Pancreas (tissue), 10 donors: ENCODE results near the gene TFAP2B. TPM values are rescaled to one million over a fixed set of nuclear protein-coding genes. Genes with fewer than 3 reads are reported as not detected.
A peak's percentile ranks its signal among the peaks of the same experiment; 100 is the strongest.

Source experiments
- ATAC-seq, 4 donors: fragments of 200-7000 bp; cut with Tn5 transposase; one replicate each; pipeline versions ENCODE4 v1.8.0 to v1.9.1; 2020; ENCODE audit warnings: mild to moderate bottlenecking in 4 of 4, moderate library complexity in 4 of 4
- DNase-seq, 6 donors: peaks; one replicate each; pipeline ENCODE4 v3.0.0-alpha.2; 2020
- FAIRE-seq: peaks from 2 replicates; lab custom pipeline; 2012; peaks lifted over from hg19 to GRCh38; lab: Jason Lieb, UNC
- H3K27ac ChIP-seq, 4 donors: fragments of 200-600 bp; sonication (generic); 1 replicate in 3 of 4; 2 replicates in 1 of 4; pipeline versions ENCODE4 v1.5.0 to v1.8.0; 2020
- H3K27me3 ChIP-seq, 4 donors: fragments of 200-600 bp; one replicate each; pipeline ENCODE4 v1.8.0; 2021
- H3K36me3 ChIP-seq, 3 donors: fragments of 200-600 bp; sonication (generic) in 1 of 3; one replicate each; pipeline versions ENCODE4 v1.5.0 to v1.8.0; 2020 to 2021
- H3K4me1 ChIP-seq, 3 donors: fragments of 200-600 bp; one replicate each; pipeline ENCODE4 v1.8.0; 2021
- H3K4me3 ChIP-seq, 4 donors: fragments of 200-600 bp; sonication (generic) in 2 of 4; one replicate each; pipeline versions ENCODE4 v1.5.0 to v1.8.0; 2020 to 2021
- H3K9me3 ChIP-seq, 4 donors: fragments of 200-600 bp; one replicate each; pipeline ENCODE4 v1.8.0; 2021
- WGBS, 2 donors: extraction: QIAGEN DNeasy Blood & Tissue Kit; methylation state at CpG; one replicate each; pipeline ENCODE4 v1.1.7; 2013; 5-methylcytosine and 5-hydroxymethylcytosine counted together
- intact Hi-C, 3 donors: fragments of 100-400 bp; cut with DNase I; formaldehyde crosslinking; loops; one replicate each; pipeline versions ENCODE4 v1.11.1 to v1.14.2; 2022
- polyA plus RNA-seq, 2 donors: library from polyadenylated mRNA; stranded (reverse); fragments of 200-250 nt; gene quantifications; one replicate each; pipeline ENCODE4 v1.2.3, GENCODE V29; 2013
- total RNA-seq, 6 donors: library from RNA; stranded (reverse); fragmentation: NEBNext Ultra II Directional in 4 of 6; extraction: Animal tissue kit (Norgen Biotek cat#: 25700) in 4 of 6; gene quantifications; one replicate each; pipeline versions ENCODE4 v1.2.1 to v1.2.4, GENCODE V29; 2021 to 2023
- TF ChIP-seq, protein P1 (sequence below), 4 donors: fragments of 200-600 bp; sonication (generic) in 3 of 4; IDR thresholded peaks; one replicate each; pipeline versions ENCODE4 v1.5.0 to v1.8.0; 2021; ENCODE audit warnings: antibody characterized with exemption in 4 of 4
- donor health status: healthy with polysubstance abuse.
- donor health status: DM: no; HTN: no; CAD: no; lungs with moderate emphysema.
- donor health status: DM: no; HTN: no; CAD: no.
- donor health status: control.
- donor health status: control.
- donor health status: Bipolar disorder and iron deficiency.
- donor health status: DM: yes; HTN: yes; CAD: no.
- donor health status: DM: no; HTN: no; CAD: no.
- donor health status: DM: no; HTN: no; CAD: no.
- donor health status: DM: yes; HTN: yes; CAD: no.

TFAP2B gene
- total and polyA plus RNA-seq, 8 donors: not detected

DNA sequence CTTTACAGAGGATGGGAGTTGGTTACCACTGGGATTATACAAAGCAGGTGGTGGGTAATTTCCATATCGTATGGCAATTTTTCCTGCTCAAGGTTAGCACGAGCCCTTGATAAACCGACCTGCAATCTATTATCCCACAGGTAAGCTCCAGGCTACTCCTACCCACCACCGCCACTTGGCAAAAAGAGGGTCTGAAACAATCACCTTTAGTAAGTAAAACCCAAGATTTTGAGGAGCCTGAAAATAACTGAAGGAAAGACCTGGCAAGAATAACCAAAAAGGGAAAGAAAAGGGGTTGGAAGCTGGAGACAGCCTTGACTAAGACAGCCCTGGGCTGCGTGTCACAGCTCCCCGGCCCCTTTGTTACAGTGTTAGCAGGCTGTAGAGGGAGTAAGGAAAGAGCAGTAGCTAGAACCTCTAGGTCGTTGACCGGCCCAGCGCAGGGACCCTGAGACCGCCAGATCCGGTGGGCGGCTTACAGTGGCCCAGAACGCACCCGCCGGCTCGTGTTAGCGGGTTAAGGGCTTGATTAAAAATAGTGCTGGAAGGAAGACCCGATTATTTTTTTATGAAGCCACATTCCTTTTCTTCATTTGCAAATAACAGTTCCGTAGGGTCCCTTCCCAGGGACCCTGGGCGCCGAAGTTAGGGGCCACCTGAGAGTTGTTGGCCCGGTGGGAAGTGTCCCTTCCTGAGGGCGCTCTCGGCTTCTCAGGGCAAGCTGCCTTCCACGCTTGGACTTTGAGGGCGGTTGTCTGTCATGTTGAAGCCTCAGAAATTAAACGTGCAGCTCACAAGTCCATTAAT, 30.5 kb downstream of the TFAP2B start:
- Histone ChIP-seq H3K4me3 (no peak overlapping the region), H3K4me1 (peaks cover 0 to 3% (median 0%) of the 10 kb centered on the region in 3 donors), H3K36me3 (no peaks in the 10 kb centered on the region), H3K9me3 (no peaks in the 10 kb centered on the region), H3K27me3 (peaks cover 0 to 81% (median 17%) of the 10 kb centered on the region in 4 donors), H3K27ac (no peak overlapping the region)
- ATAC-seq (no peak), FAIRE-seq (no peak), DNase-seq (peak in 1 of 6 donors; percentile 41)
- WGBS, 2 donors: 7% methylated on average over 27 of the region's 27 CpGs
- TF ChIP-seq, protein P1, sequence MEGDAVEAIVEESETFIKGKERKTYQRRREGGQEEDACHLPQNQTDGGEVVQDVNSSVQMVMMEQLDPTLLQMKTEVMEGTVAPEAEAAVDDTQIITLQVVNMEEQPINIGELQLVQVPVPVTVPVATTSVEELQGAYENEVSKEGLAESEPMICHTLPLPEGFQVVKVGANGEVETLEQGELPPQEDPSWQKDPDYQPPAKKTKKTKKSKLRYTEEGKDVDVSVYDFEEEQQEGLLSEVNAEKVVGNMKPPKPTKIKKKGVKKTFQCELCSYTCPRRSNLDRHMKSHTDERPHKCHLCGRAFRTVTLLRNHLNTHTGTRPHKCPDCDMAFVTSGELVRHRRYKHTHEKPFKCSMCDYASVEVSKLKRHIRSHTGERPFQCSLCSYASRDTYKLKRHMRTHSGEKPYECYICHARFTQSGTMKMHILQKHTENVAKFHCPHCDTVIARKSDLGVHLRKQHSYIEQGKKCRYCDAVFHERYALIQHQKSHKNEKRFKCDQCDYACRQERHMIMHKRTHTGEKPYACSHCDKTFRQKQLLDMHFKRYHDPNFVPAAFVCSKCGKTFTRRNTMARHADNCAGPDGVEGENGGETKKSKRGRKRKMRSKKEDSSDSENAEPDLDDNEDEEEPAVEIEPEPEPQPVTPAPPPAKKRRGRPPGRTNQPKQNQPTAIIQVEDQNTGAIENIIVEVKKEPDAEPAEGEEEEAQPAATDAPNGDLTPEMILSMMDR (IDR thresholded peaks at IDR 0.05): no peak
- intact Hi-C loops: no loop called here

DNA sequence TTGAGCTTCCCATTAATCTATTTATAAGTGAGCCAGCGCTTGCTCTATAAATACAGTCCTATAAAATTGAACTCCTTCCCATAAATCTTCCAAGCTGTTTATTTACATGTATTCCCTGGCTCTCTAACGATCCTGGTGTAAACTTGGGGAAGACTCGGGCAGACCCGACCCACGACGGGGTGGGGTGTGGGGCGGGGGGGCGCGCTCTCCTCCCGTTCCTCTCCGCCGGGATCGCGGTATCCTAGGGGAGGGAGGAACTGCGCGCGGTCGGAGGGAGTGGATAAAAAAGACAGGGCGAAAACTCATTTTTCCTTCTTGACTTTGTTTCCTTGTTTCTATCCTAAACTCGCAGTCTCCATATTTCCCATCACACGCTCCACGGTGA, 31.1 kb downstream of the TFAP2B start:
- H3K27ac ChIP-seq: no peak overlapping the region
- peaks cover 0 to 81% (median 14%) of the 10 kb centered on the region in 4 donors for H3K27me3 ChIP-seq
- WGBS, 2 donors: 3% methylated on average over 22 of the region's 22 CpGs
- FAIRE-seq (no peak), DNase-seq (no peak), ATAC-seq (peak in 1 of 4 donors; percentile 13)
- no peaks in the 10 kb centered on the region for H3K9me3 ChIP-seq
- H3K4me1 ChIP-seq: peaks cover 0 to 3% (median 0%) of the 10 kb centered on the region in 3 donors
- H3K4me3 ChIP-seq: peak overlapping the region in 2 of 4 donors; percentile 8 to 33
- H3K36me3 ChIP-seq: no peaks in the 10 kb centered on the region
- TF ChIP-seq, protein P1 (IDR thresholded peaks at IDR 0.05): no peak
- intact Hi-C loops: no loop called here

DNA sequence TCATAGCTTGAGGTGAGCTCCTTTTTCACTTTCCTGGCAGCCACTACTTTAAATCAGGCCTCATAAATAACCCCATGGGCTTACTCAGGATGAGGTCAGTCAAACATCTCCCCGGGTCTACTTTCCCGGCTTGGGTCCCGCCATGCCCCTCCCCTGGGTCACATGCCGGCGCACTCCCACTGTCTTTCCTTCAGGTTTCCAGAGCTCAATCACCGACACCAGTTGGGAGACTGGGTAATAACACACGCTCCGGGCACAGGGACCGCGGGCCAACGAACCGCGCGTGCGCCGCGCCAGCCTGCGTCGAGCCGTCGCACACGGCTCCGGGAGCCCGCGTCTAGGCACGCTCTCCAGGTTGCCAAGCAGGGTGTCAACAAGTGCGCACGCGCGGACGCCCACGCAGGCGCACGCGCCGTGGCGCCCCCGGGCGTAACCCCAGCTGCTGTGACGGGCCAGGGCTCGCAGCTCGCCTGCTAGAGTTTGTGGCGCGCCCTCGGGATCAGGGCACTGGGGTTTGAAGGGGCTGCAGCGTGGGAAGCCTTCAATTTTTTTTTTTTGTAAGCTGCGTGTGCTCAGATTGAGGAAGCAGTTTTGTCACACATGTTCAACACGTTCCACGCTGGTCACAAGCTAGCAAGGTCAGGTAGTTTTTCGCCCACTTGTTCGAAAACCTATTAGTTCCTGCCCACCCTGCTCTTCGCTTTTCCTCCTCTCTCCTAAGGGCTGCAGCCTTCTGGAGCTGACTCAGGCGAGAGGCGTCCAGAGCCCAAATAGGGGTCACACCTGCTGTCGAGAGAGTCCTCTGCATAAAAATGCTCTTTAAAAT, 31.8 kb downstream of the TFAP2B start:
- ATAC-seq (peak; percentile 64 to 86 (median 76)), FAIRE-seq (no peak)
- H3K27me3 ChIP-seq: peaks cover 0 to 79% (median 12%) of the 10 kb centered on the region in 4 donors

DNA sequence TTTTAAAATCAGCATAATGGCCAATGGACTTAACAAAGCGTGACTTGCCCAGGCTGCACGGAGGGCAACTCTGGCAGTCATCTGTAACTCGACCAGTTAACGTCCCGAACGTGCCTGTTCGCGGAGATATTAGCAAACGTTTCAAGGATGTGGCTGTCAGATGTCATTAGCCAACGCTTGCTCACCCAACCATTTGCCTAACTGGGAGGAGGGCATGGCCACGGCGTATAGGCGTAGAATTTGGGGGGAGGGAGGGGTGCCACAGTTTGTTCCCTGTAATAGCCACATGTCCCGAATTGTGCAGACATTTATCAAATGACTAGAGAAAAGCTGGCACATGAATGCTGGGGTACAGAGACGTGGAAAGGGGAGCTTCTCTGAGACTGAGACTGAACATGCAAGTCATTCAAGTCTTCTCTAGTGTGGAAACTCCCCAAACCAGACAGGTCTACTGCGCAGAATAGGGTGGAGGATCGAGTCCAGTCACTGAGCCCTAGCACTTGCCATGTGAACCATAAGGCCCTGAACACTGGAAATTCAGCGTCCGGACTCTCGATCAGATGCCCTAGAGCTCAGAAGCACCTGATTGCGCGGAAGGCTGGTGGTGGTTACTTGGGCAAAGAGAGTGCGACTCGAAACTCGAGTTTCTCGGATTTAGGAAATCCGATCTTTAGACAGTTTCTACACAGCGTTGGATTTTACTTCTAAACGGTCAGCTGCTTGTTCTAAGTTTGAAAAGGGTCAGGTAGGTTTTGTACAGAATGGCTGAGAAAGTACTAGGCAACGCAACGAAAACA, 32.6 kb downstream of the TFAP2B start:
- 8 to 10% methylated on average over 31 of the region's 31 CpGs for WGBS, 2 donors
- Histone ChIP-seq H3K4me1 (peaks cover 0 to 3% (median 0%) of the 10 kb centered on the region in 3 donors), H3K4me3 (peak overlapping the region in 2 of 4 donors; percentile 8 to 33), H3K36me3 (no peaks in the 10 kb centered on the region), H3K27me3 (peaks cover 0 to 72% (median 10%) of the 10 kb centered on the region in 4 donors), H3K9me3 (no peaks in the 10 kb centered on the region), H3K27ac (no peak overlapping the region)
- DNase-seq: no peak
- TF ChIP-seq, protein P1 (IDR thresholded peaks at IDR 0.05): no peak
- ATAC-seq: peak in 1 of 4 donors; percentile 28
- intact Hi-C loops: no loop called here
- FAIRE-seq: no peak

More for the DNA sequence above, 31.8 kb downstream of the TFAP2B start:
- peak overlapping the region in 3 of 4 donors; percentile 8 to 33 (median 10) for H3K4me3 ChIP-seq
- peak; percentile 11 to 68 (median 34) for DNase-seq
- H3K4me1 ChIP-seq: peaks cover 0 to 3% (median 0%) of the 10 kb centered on the region in 3 donors
- no peaks in the 10 kb centered on the region for H3K36me3 ChIP-seq
- TF ChIP-seq, protein P1 (IDR thresholded peaks at IDR 0.05): no peak
- intact Hi-C loops: no loop called here
- WGBS, 2 donors: 4 to 5% methylated on average over 51 to 55 of the region's 55 CpGs
- H3K27ac ChIP-seq: no peak overlapping the region
- no peaks in the 10 kb centered on the region for H3K9me3 ChIP-seq
